NOMO-1 treated with dmso at 0.1 percent for 144 hours (cell line): ENCODE measurements around the gene HIVEP3.

Experiments
- DNase-seq: peaks from one replicate; lab custom pipeline; 2025; ENCODE audit not compliant: unreplicated experiment; lab: John Stamatoyannopoulos, UW

The HIVEP3 gene

DNA sequence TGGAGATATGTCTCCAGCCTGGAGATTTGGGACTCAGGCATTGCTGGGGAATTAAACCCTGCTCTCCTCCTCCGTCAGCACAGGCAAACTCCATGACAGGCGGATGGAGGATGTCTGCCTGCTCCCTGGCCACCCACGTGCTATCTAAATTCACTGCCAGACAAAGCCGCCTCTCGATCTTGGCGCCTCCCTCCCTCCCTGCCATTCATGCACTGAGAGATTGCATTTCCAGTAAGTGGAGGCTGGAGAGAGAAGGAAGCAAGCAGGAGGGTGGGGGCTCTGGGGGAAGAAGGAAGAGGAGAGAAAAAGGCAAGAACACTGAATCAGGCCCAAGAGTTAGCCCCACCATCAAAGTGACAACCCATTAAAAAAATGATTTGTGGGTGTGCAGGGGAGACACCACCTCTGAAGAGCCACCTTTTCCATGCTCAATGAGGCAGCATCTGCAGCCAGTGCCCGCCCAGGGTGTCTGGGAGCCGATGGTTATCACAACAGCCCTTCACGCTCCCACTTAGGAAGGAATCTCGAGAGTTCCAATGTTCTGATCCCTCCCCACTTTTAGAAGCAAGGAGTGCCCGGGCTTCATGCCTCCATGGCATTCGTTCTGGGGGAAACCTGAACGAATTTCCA lies 183.0 kb downstream of the HIVEP3 start:
- DNase-seq = no peak

DNA sequence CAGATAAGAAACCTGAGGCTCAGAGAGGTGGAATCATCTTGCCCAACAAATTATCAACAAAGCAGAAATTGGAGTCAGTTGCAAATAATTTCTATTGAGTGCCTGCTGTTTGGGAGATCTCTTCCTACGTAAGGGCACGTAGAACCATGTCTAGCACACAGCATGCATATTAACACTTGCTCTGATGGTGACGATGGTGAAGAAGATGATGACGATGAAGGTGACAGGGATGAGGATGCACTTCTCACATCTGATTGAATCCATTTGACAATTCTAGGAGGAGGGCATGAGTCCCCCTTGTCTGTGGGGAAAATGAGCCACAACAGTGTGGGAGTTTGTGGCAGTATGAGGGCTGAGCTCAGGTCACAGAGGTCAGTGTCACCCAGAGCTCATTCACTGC lies 183.6 kb downstream of the HIVEP3 start:
- DNase-seq = no peak

DNA sequence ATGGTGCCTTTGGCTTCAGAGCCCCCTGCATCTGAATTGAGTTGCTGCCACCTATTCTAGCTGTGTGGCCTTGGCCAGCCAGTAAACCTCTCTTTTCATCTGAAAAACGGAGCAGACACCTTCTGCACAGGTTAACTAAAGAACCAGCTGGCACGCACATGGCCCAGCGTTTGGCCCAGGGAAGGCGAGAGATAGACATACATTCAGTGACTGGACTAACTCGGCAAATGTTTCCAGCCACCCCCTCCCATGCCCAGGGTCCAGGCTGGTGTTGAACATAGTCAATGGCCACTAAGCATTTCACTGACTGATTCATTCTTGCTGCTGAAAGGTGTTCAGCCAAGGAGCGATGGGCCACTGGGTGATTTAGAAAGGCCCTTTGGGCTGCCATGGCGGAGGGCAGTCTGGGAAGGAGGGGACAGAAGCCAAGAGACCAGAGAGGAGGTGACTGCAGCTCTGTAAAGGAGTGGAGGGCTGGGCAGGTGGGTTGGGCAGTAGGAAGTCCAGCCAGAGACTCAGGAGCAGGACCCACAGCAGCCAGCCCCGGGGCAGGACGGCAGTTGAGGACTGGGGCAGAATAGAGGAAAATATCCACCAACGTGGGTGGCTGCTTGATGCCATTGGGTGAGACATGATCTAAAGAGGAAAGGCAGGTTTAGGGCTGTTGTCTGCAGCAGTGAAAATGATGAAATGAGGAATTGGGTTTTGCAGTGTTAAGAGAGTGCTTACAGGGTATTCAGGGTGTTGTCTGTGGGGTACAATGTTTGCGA lies 184.3 kb downstream of the HIVEP3 start:
- no peak for DNase-seq

DNA sequence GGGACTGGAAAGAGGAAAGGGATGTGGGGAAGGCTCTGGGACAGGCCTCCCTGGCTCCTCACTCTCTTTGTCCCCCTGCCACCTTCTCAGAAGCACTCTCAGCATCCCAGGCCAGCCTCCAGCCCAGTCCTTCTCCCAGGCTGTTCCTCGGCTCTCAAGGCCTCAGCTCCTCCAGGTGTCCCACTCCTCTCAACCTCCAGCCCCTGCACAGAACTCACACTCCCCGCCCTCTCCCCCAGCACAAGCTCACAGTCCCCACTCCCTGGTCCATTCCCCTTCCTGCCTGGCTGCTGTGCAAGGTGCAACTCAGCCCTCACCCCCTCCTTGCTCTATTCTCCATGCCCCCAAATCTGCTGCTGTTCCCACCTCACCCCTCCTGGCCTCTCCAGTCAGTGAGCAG lies 185.0 kb downstream of the HIVEP3 start:
- no peak for DNase-seq

DNA sequence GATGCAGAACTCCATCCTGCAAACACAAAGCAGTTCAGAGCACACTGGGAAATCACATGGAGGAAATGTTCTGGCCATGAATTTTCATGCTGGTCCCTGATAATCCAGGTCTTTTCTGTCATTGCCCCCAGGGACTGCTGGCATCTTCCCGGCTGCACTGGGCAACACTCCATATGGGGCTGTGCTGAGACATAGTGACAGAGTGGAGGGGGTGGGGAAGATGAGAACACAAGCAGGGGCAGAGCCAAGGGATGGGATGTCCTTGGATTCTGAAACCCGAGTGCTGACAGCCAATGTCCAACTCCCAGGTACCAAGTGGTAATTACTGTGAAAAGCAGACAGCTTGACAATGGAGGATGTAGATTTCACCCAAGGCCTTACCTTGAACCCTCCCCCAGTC lies 185.7 kb downstream of the HIVEP3 start:
- no peak for DNase-seq

DNA sequence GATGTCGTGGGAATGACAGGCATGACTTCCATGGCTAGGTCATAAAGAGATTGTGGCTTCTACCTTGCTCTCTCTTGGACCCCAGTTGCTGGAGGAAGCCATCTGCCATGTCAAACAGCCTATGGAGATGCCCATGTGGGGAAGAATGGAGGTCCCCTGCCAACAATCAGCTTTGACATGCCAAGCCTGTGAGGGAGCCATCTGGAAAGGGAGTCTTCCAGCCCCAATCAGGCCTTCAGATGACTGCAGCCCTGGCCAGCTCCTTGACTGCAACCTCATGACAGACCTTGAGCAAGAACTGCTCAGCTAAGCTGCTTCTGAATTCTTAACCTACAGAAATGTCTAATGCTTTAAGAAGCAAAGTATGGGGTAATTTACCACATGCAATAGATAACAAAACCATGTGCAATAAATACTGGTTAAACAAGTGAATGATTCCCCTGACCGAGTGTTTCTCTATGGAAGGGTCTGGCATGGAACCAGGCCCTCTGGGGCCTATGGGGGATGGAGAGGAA lies 187.1 kb downstream of the HIVEP3 start:
- DNase-seq = no peak

DNA sequence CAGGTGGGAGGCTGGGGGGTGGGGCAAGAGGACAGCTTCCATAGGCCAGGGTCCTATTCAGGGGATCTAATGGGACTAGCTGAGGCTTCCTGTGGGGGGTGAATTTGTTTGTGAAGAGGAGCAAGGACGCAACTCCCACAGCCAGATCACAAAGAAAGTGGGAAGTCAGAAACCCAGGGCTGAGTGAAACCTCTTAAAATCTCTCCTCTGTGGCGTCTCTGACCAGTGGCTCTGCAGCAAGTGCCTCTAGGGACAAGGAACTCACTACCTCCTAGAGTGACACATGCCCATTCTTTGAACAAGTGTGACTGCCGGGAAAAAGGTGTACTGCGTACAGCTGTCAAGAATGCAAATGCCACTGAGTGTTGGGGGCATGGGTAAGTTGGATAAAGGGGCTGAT lies 187.9 kb downstream of the HIVEP3 start:
- no peak for DNase-seq

DNA sequence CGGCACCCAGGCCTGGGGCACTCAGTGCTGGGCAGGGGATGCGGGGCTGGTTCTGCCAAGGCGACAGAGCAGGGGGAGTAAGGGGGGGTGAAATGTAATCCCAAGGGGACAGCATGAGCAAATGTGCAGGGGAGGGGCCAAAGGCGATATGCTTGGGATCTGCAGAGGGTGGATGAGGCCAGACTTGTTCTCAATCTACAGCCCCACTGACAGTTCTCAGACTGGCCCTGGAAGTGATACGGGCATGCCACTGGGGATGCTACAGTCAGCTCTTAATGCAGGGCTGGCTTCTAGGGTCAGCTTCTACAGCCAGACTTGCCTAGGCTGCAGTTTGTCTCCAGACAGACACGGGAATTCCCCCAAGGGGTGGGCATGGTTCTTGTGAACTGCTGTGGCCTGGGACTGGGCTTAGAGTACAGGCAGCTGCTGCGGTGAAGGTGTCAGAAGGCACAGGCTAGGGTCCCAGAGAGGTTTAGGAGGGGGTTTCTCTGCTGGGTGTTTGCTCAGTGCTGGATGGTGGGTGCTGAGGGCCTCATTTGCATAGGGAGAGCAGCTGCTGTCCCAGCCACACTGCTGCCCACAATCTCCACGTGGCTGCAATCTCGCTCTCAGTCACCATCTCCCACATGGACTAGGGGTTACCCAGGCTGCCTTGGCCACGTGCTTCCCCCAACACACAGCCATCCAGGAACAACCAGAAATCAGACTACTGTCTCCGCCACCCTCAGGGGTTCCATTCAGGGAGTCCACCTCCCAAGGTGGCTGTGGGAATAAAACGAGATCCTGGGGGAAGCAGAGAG lies 190.1 kb downstream of the HIVEP3 start:
- DNase-seq = no peak

DNA sequence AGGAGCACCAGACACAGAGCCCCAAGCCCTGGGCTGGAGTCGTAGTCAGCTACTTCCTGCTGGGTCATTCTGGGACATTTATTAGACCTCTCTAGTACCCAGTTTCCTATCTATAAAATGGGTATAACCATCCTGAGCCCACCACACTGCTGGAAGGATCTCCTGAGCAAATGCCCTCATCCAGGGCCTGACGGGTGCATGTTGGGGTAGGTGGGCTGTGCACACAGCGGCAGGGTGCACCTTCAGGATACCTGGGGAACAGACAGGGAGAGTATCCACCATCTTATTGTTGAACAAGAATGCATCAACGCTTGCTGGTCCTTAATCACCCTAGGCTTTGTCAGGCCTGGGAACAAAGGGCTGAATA lies 191.0 kb downstream of the HIVEP3 start:
- no peak for DNase-seq

DNA sequence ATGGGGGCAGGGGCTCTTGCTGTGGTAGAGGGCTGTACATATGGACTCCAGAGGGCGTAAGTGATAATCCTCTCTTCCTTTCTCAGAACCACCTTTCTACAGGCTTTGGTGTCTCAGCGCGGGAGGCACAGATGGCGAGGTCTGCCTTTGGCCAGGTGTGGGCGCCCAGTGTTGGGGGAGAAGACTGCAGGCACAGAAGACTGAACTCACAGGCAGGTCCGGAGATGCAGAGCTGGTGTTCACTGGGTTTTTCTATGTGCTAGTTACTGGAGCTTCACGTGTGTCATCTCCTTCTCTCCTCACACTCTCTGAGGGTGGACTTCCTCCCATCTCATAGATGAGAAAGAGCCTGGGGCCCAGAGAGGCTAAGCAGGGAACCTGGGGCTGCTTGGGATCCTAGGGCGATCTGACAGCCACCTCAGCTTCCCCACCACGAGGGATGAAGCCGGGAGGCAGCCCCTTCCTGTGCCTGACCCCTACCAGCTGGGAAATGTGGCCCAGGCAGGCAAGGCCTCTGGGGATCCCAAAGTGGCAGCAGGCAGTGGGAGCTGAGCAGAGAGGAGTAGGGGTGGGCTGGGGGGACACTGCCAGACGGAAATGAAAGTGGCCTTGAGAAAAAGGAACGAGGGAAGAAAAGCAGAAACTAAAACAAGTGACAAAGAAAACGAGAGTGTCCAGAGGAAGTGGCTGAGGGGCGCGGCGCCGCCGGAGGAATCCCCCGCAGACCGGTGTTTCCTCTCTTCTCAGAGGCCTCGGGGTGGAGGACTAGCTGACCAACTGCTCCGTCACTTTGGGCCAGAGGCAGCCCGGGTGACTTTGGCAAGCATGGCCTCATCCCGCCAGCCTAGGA lies 191.6 kb downstream of the HIVEP3 start:
- DNase-seq = peak; percentile 85

DNA sequence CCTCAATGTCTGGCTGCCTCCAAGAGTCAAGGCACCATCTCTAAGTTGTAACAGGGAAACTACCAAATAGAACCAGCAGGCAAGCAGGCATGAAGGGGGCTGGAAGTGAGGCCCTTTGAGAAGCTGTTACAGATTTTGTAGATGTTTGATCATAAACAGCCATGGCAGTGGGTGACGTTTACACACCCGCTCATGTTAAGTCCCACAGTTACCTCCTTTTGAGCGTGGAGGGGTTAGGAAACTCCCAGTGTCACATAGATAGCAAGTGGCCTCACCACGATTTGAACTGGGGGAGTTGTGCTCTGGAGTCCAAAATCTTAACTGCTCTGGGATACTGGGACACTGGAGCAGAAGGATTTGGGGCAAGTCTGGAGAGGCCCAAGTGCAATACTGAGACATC lies 192.4 kb downstream of the HIVEP3 start:
- DNase-seq = no peak

DNA sequence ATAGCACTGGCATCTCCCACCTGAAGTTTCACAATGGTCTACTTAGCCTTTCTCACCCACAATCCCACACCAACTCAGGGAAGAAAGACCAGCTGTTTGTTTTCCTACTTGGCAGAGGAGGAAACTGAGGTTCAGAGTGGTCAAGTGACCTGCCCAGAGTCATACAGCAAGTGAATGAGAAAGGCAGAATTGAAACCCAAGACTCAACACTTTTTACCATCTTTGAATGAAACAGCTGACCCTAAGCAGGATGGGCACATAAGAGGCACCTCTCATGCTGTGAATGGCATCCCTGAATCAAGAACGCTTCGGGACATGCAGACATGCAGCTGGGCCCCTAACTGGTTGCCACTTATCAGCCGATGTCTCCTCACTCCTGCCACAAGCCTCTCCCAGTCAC lies 193.8 kb downstream of the HIVEP3 start:
- DNase-seq = no peak

DNA sequence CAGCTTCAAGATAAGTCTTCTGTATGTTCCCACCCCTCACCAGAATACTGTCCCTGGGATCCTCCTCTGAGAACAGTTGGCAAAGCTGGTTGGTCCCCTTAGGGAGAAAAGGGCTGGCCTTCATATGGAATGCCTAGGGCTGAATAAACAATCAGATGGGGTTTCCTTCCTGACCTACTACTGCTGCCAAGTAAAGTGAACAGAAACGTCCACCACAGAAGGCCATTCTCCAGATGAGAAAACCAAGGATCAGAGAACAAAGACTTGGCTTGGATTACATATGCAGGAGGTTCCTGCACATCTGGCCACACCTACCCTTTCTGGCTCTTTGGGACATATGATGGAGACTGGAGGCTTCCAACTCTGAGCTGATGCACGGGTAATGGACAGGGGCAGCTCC lies 194.5 kb downstream of the HIVEP3 start:
- DNase-seq = no peak

DNA sequence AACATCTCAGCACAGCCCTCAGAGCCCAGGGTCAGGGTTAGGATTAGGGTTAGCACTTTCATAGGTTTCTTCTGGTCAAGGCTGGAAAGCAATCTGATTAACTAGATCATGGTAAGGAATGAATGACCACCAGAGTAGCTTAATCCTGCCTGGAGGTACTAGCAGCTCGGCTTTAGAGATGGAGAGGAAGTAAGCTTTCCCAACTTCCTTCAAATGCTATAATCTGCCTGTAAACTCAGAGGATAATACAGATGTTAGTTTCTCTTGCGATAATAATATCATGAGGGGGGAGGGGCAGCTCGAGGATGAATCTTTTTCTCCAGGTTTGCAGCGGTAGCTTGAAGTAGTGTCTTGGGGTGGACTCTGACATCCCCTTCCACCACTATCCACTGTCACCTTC lies 194.9 kb downstream of the HIVEP3 start:
- no peak for DNase-seq

DNA sequence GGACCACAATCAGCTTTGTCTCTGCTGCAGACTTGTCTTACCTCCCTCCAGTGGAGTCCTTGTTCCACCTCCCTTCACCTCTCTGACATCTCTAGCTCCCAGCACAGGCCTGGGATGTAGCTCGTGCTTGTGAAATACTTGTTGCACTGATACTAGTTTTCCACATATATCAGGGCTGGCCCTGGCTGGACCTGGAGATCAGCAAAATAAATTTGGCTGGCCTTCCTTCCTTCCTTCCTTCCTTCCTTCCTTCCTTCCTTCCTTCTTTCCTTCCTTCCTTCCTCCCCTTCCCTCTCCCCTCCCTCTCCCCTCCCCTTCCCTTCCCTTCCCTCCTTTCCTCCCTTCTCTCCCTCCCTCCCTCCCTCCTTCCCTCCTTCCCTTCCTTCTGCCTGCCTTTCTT lies 196.5 kb downstream of the HIVEP3 start:
- no peak for DNase-seq

DNA sequence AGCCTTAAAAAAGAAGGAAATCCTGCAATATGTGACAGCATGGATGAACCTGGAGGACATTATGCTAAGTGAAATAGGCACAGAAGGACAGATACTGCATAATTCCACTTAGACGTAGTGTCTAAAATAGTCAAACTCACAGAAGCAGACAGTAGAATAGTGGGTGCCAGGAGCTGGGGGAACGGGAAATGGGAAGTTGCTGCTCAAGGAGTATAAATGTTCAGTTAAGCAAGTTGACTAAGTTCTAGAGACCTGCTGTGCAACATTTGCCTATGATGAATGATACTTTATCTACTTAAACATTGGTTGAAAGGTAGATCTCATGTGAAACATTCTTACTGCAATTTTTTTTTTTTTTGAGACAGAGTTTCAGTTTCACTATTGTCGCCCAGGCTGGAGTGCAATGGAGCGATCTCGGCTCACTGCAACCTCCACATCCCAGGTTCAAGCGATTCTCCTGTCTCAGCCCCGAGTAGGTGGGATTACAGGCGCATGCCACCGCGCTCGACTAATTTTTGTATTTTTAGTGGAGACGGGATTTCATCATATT lies 197.8 kb downstream of the HIVEP3 start:
- no peak for DNase-seq

DNA sequence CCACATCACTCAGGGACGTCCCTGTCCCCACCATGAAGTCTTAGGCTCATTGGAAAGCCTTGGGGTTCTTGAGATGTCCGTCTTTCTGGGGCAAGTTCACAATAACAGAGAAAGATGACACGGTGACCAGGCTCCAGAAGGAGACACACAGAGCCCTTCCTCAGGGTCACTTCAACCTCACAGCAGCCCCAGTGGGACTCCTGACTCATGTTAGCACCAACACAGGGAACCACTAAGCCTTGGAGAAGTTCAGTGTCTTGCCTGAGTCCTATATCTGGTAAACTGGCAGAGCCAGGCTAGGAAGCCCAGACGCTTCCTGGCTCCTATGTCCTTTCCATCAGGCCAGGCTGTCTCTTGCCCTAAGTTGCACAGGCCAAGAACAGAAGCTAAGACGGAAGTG lies 199.1 kb downstream of the HIVEP3 start:
- DNase-seq = no peak

DNA sequence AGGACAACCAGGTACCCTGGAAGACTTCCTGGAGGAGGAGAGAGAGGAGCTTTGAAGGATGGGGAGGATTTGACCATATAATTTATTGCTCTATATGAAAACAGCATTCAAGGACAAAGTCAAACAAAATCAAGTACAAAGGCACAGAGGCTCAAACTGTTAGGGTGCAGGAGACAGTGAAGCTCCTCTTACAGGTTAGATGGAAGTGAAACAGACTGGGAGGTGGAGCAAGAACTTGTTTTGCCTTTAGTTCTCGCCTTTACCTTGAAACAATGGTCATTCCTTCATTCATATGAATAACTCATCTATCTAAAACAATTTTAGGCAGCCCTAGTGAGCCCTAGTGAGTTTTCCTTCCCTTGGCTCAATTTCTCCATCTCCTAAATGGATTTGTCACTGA lies 199.6 kb downstream of the HIVEP3 start:
- no peak for DNase-seq

DNA sequence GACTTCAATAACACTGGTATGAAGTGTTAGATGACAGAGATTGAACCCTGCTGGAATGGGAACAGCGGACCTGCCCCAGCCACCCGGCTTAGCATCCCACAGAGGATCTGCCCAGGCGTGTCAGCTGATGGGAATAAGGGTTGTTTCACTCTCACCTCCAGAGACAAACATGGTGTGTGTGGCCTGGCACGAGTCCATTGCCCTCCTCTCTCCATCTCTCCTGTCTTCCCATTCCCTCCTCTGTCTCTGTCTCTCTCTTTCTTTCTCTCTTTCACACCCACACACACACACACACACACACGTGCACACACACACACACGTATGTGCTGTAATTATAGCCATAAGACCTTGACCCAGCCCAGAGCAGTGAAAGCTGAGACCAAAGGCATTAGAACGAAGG lies 200.2 kb downstream of the HIVEP3 start:
- no peak for DNase-seq

DNA sequence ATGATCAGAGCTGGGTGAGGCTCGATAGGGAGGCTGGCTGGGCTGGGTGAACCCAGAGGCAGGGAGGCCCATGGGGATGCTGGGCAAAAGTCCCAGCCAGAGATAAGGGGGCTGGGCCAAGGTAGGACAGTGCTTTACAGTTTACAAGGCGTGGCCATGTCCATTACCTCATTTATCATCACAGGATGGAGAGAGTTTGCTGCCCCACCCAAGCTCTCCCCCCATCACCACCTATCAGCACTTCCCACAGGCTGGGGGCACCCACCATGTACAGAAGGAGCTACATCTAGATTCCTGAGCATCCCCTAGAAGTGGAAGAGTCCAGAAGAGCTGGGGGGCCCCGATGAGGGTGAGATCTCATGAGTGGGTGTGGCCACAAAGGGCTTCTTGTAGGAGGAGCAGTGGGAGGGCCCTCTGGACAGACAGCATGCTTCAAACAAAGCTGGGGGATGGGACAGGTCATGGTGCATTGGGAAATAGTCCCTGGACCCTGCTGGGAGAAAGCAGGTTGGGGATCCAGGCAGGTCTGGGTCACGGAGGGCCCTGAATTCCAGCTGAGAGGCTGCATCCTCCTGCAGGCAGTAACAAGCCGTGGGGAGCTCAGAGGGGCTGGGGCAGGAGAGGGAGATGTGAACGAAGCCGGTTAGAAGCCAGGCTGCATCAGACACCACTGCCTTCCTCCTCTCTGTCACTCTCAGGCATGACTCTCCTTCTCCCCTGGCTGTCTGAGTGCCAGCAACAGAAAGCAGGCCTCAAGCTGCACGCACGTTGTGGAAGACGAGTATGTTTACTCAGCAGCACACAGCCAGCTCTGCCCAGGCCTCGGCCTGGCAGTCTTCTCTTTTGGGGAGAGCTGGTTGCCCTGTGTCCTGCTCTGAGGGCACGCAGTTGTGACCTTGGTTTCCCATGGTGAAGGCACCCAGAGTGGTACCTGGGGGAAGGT lies 202.3 kb downstream of the HIVEP3 start:
- no peak for DNase-seq
